Neuronal stem cell (in vitro differentiated cells): ENCODE measurements around the gene TOR1AIP2.
A peak's percentile ranks its signal among the peaks of the same experiment; 100 is the strongest.

ENCODE experiments used
- DNase-seq: peaks from one replicate; pipeline ENCODE4 v3.0.0-alpha.2; 2013; ENCODE audit warnings: low spot score
- H2AFZ ChIP-seq: one replicate; pipeline ENCODE4 v1.6.1; 2013; ENCODE audit warnings: mild to moderate bottlenecking, low read length, inconsistent platforms
- H2AK5ac ChIP-seq: 2 replicates; pipeline ENCODE4 v1.6.1; 2013; ENCODE audit warnings: low read depth, mild to moderate bottlenecking, inconsistent platforms, low read length, moderate library complexity, mixed read lengths
- H2BK120ac ChIP-seq: 2 replicates; pipeline ENCODE4 v1.6.1; 2013; ENCODE audit warnings: low read depth, mild to moderate bottlenecking, inconsistent platforms, low read length, moderate library complexity, mixed read lengths
- H2BK12ac ChIP-seq: one replicate; pipeline ENCODE4 v1.6.1; 2013; ENCODE audit warnings: low read length, inconsistent platforms
- H2BK15ac ChIP-seq: 2 replicates; pipeline ENCODE4 v1.6.1; 2013; ENCODE audit warnings: mild to moderate bottlenecking, low read length, inconsistent platforms, mixed read lengths
- H2BK5ac ChIP-seq: one replicate; pipeline ENCODE4 v1.6.1; 2013; ENCODE audit warnings: inconsistent platforms, mild to moderate bottlenecking, low read length, moderate library complexity
- H3K14ac ChIP-seq: one replicate; pipeline ENCODE4 v1.6.1; 2013; ENCODE audit warnings: low read length, inconsistent platforms
- H3K18ac ChIP-seq: 2 replicates; pipeline ENCODE4 v1.6.1; 2013; ENCODE audit warnings: low read length, inconsistent platforms
- H3K23ac ChIP-seq: 2 replicates; pipeline ENCODE4 v1.6.1; 2013; ENCODE audit warnings: low read depth, mild to moderate bottlenecking, mixed read lengths, low read length, inconsistent platforms; ENCODE audit not compliant: poor library complexity
- H3K27ac ChIP-seq: replicated peaks from 3 replicates; pipeline ENCODE4 v1.5.1; 2013; ENCODE audit warnings: low read length, inconsistent platforms
- H3K27me3 ChIP-seq, 3 experiments: 2 replicates each; pipeline ENCODE4 v1.6.1; 2013; ENCODE audit warnings: low read length in 3 of 3, mild to moderate bottlenecking in 2 of 3, inconsistent platforms in 1 of 3, low read depth in 1 of 3, mixed read lengths in 1 of 3, moderate library complexity in 1 of 3; ENCODE audit not compliant: control insufficient read depth in 3 of 3, insufficient read depth in 3 of 3
- H3K36me3 ChIP-seq, 2 donors: replicated peaks in 1 of 2; 2 replicates each; pipeline ENCODE4 v1.6.1; 2013; ENCODE audit warnings: low read length in 2 of 2; ENCODE audit not compliant: control insufficient read depth in 2 of 2, insufficient read depth in 2 of 2
- H3K4ac ChIP-seq: 2 replicates; pipeline ENCODE4 v1.6.1; 2013; ENCODE audit warnings: inconsistent platforms, mild to moderate bottlenecking, low read length, moderate library complexity
- H3K4me1 ChIP-seq, 2 donors: 1 replicate in 1 of 2; 2 replicates in 1 of 2; pipeline ENCODE4 v1.6.1; 2013; ENCODE audit warnings: low read length in 2 of 2, low read depth in 1 of 2; ENCODE audit not compliant: control insufficient read depth in 2 of 2, insufficient read depth in 1 of 2
- H3K4me2 ChIP-seq: one replicate; pipeline ENCODE4 v1.6.1; 2013; ENCODE audit warnings: mild to moderate bottlenecking, low read length, inconsistent platforms; ENCODE audit not compliant: insufficient read depth, poor library complexity, severe bottlenecking
- H3K4me3 ChIP-seq, 2 donors: 2 replicates each; pipeline ENCODE4 v1.5.1; 2013; ENCODE audit warnings: low read length in 2 of 2, mild to moderate bottlenecking in 2 of 2, inconsistent platforms in 1 of 2, moderate library complexity in 1 of 2
- H3K79me1 ChIP-seq: one replicate; pipeline ENCODE4 v1.6.1; 2013; ENCODE audit warnings: low read depth, mild to moderate bottlenecking, inconsistent platforms, low read length, moderate library complexity
- H3K9ac ChIP-seq: one replicate; pipeline ENCODE4 v1.6.1; 2013; ENCODE audit warnings: mild to moderate bottlenecking, low read depth, low read length, inconsistent platforms; ENCODE audit not compliant: poor library complexity
- H3K9me3 ChIP-seq, 2 donors: replicated peaks in 1 of 2; 2 replicates each; pipeline versions ENCODE3 to v1.6.1; 2013; ENCODE audit warnings: low read length in 2 of 2, mild to moderate bottlenecking in 2 of 2, inconsistent platforms in 1 of 2, low read depth in 1 of 2, mixed read lengths in 1 of 2, moderate library complexity in 1 of 2; ENCODE audit not compliant: control insufficient read depth in 2 of 2, insufficient read depth in 1 of 2
- H4K8ac ChIP-seq: one replicate; pipeline ENCODE4 v1.6.1; 2013; ENCODE audit warnings: low read depth, mild to moderate bottlenecking, inconsistent platforms, low read length, moderate library complexity
- H4K91ac ChIP-seq: one replicate; pipeline ENCODE4 v1.6.1; 2013; ENCODE audit warnings: low read length, low read depth, mild to moderate bottlenecking, inconsistent platforms; ENCODE audit not compliant: poor library complexity
- WGBS, 2 donors: extraction: QIAGEN DNeasy Blood & Tissue Kit; methylation state at CpG; one replicate each; pipeline ENCODE4 v1.1.7; 2013; ENCODE audit warnings: missing lambda C conversion rate in 2 of 2, mixed read lengths in 1 of 2; ENCODE audit not compliant: insufficient read length in 2 of 2, insufficient replicate concordance in 1 of 2; ENCODE audit errors: extremely low coverage in 2 of 2; 5-methylcytosine and 5-hydroxymethylcytosine counted together

Gene TOR1AIP2

GRCh38 chr1:179888071-179888470 is 10.5 kb upstream of the TOR1AIP2 start:
- H3K9me3 ChIP-seq: no peaks in the 10 kb centered on the region
- no peaks in the 10 kb centered on the region for H3K79me1 ChIP-seq
- H3K23ac ChIP-seq: no peak overlapping the region
- H3K14ac ChIP-seq: no peak overlapping the region
- no peak for DNase-seq
- H3K4me3 ChIP-seq: no peak overlapping the region
- WGBS, 2 donors: no CpG with 5 or more reads among the region's 2 CpGs
- no peak overlapping the region for H3K4ac ChIP-seq
- H4K8ac ChIP-seq: no peak overlapping the region
- no peak overlapping the region for H3K18ac ChIP-seq
- no peak overlapping the region for H2BK120ac ChIP-seq
- H2AFZ ChIP-seq: no peak overlapping the region
- H3K4me1 ChIP-seq: peaks cover 0 to 7% of the 10 kb centered on the region in 2 donors
- no peak overlapping the region for H3K9ac ChIP-seq
- H3K36me3 ChIP-seq: peaks cover 8 to 62% of the 10 kb centered on the region in 2 donors
- H2BK5ac ChIP-seq: no peak overlapping the region
- no peak overlapping the region for H3K4me2 ChIP-seq
- no peaks in the 10 kb centered on the region for H3K27me3 ChIP-seq
- H2BK12ac ChIP-seq: no peak overlapping the region
- H4K91ac ChIP-seq: no peak overlapping the region
- no peak overlapping the region for H3K27ac ChIP-seq
- H2AK5ac ChIP-seq: no peak overlapping the region
- H2BK15ac ChIP-seq: no peak overlapping the region

GRCh38 chr1:179883745-179884138 is 6.1 kb upstream of the TOR1AIP2 start:
- Histone ChIP-seq H3K23ac (no peak overlapping the region), H2AFZ (peak overlapping the region; percentile 86), H3K4me3 (peak overlapping the region; percentile 54 to 92), H3K9ac (no peak overlapping the region), H3K4ac (no peak overlapping the region), H2BK12ac (no peak overlapping the region), H2AK5ac (no peak overlapping the region), H3K27me3 (no peaks in the 10 kb centered on the region), H2BK5ac (no peak overlapping the region), H3K9me3 (no peaks in the 10 kb centered on the region), H3K18ac (no peak overlapping the region), H3K4me2 (peak overlapping the region; percentile 55), H3K36me3 (peaks cover 0 to 26% of the 10 kb centered on the region in 2 donors), H2BK15ac (no peak overlapping the region), H4K91ac (no peak overlapping the region), H3K4me1 (peaks cover 0 to 7% of the 10 kb centered on the region in 2 donors), H3K14ac (no peak overlapping the region), H4K8ac (no peak overlapping the region), H2BK120ac (no peak overlapping the region), H3K27ac (peak overlapping the region; percentile 99), H3K79me1 (no peaks in the 10 kb centered on the region)
- no peak for DNase-seq
- WGBS, 2 donors: no CpG with 5 or more reads among the region's 4 CpGs

- Histone ChIP-seq H3K23ac (peak overlapping the region; percentile 99), H3K79me1 (no peaks in the 10 kb centered on the region), H3K36me3 (peaks cover 0 to 24% of the 10 kb centered on the region in 2 donors), H2BK5ac (peak overlapping the region; percentile 69), H3K9ac (peak overlapping the region; percentile 93), H4K8ac (no peak overlapping the region), H3K4me3 (peak overlapping the region; percentile 54 to 92), H3K18ac (peak overlapping the region; percentile 98), H4K91ac (no peak overlapping the region), H2AFZ (peak overlapping the region; percentile 86), H3K27ac (peak overlapping the region; percentile 99), H3K4ac (no peak overlapping the region), H2BK120ac (no peak overlapping the region), H3K4me1 (peaks cover 0 to 7% of the 10 kb centered on the region in 2 donors), H3K14ac (peak overlapping the region; percentile 57), H3K9me3 (no peaks in the 10 kb centered on the region), H3K27me3 (no peaks in the 10 kb centered on the region), H3K4me2 (peak overlapping the region; percentile 55), H2AK5ac (no peak overlapping the region), H2BK15ac (no peak overlapping the region), H2BK12ac (no peak overlapping the region)
- DNase-seq: no peak
- no CpG with 5 or more reads among the region's 26 CpGs for WGBS, 2 donors
Observed at GRCh38 chr1:179883040-179883744, 5.6 kb upstream of the TOR1AIP2 start.

- peak within 1 kb of the TSS; percentile 95 for H2BK5ac ChIP-seq
- H2BK120ac ChIP-seq: peak within 1 kb of the TSS; percentile 81
- peak within 1 kb of the TSS; percentile 53 for H4K8ac ChIP-seq
- WGBS, 2 donors: no CpG with 5 or more reads among the region's 72 CpGs
- H3K18ac ChIP-seq: peak within 1 kb of the TSS; percentile 100
- peak within 1 kb of the TSS; percentile 99 for H3K23ac ChIP-seq
- peak within 1 kb of the TSS; percentile 32 for H2BK15ac ChIP-seq
- peak within 1 kb of the TSS; percentile 72 for H4K91ac ChIP-seq
- H3K9ac ChIP-seq: peak within 1 kb of the TSS; percentile 100
- H3K9me3 ChIP-seq: no peaks in the 10 kb centered on the region
- H3K4me2 ChIP-seq: peak within 1 kb of the TSS; percentile 80
- H3K27me3 ChIP-seq: no peaks in the 10 kb centered on the region
- no peak within 1 kb of the TSS for H3K4ac ChIP-seq
- peak within 1 kb of the TSS; percentile 5 for H2AK5ac ChIP-seq
- peak within 1 kb of the TSS; percentile 86 for H2AFZ ChIP-seq
- peaks cover 0 to 24% of the 10 kb centered on the region in 2 donors for H3K36me3 ChIP-seq
- peak within 1 kb of the TSS; percentile 99 for H3K27ac ChIP-seq
- H3K4me1 ChIP-seq: peaks cover 3 to 7% of the 10 kb centered on the region in 2 donors
- DNase-seq: peak; percentile 97
- peak within 1 kb of the TSS; percentile 54 to 94 for H3K4me3 ChIP-seq
- peak within 1 kb of the TSS; percentile 98 for H3K14ac ChIP-seq
- H3K79me1 ChIP-seq: no peaks in the 10 kb centered on the region
- peak within 1 kb of the TSS; percentile 22 for H2BK12ac ChIP-seq
Observed at GRCh38 chr1:179882253-179883039, 4.8 kb upstream of the TOR1AIP2 start, which contains the start of gene TOR1AIP1. Gene TOR1AIP1, plus strand, starts transcription at chr1:179882285. Its CDS starts 218 bp downstream, at chr1:179882503.
